OCI-LY1 (cell line): ENCODE results near the gene FANCD2.
A peak's percentile ranks its signal among the peaks of the same experiment; 100 is the strongest.

Experiments used
- H2AFZ ChIP-seq: fragments of 200-600 bp; sonication (generic), shearing (Covaris generic); 2 replicates; pipeline ENCODE4 v1.6.0; 2014; ENCODE audit warnings: antibody characterized with exemption, mild to moderate bottlenecking, low read length
- H3F3A ChIP-seq: fragments of 200-600 bp; sonication (generic), shearing (Covaris generic); 2 replicates; pipeline ENCODE4 v1.6.0; 2014; ENCODE audit warnings: mild to moderate bottlenecking, antibody characterized with exemption, low read length, moderate library complexity; ENCODE audit not compliant: insufficient read depth
- H3K27ac ChIP-seq: fragments of 200-600 bp; sonication (generic); 2 replicates; pipeline ENCODE4 v1.5.1; 2014; ENCODE audit warnings: low read length, mixed run types, mild to moderate bottlenecking, low read depth; ENCODE audit not compliant: poor library complexity, severe bottlenecking
- H3K27me3 ChIP-seq: fragments of 200-600 bp; sonication (generic); 2 replicates; pipeline ENCODE4 v1.6.0; 2014; ENCODE audit warnings: antibody characterized with exemption, mild to moderate bottlenecking, low read length, moderate library complexity; ENCODE audit not compliant: insufficient read depth
- H3K36me3 ChIP-seq: fragments of 200-600 bp; sonication (generic); 2 replicates; pipeline ENCODE4 v1.6.1; 2014; ENCODE audit warnings: mild to moderate bottlenecking, antibody characterized with exemption, low read length, moderate library complexity, mixed read lengths; ENCODE audit not compliant: insufficient read depth
- H3K4me1 ChIP-seq: fragments of 200-600 bp; sonication (generic); 2 replicates; pipeline ENCODE4 v1.5.1; 2014; ENCODE audit warnings: mild to moderate bottlenecking, low read length, moderate library complexity; ENCODE audit not compliant: insufficient read depth, severe bottlenecking
- H3K4me2 ChIP-seq: fragments of 200-600 bp; sonication (generic), shearing (Covaris generic); 2 replicates; pipeline ENCODE4 v1.6.1; 2014; ENCODE audit warnings: low read length
- H3K4me3 ChIP-seq: fragments of 200-600 bp; sonication (generic); 2 replicates; pipeline ENCODE4 v1.5.1; 2014; ENCODE audit warnings: low read length, low read depth, mild to moderate bottlenecking, mixed read lengths; ENCODE audit not compliant: poor library complexity, severe bottlenecking
- H3K79me2 ChIP-seq: fragments of 200-600 bp; shearing (Covaris generic); 2 replicates; pipeline ENCODE4 v1.6.1; 2016; ENCODE audit warnings: mixed run types, low read length, mixed read lengths; ENCODE audit not compliant: insufficient read depth
- H3K9ac ChIP-seq: fragments of 200-600 bp; sonication (generic), shearing (Covaris generic); 2 replicates; pipeline ENCODE4 v1.6.1; 2014; ENCODE audit warnings: mild to moderate bottlenecking, low read length, mixed read lengths
- H3K9me2 ChIP-seq: fragments of 200-600 bp; sonication (generic), shearing (Covaris generic); 2 replicates; pipeline ENCODE4 v1.6.1; 2014; ENCODE audit warnings: low read depth, mild to moderate bottlenecking, low read length, mixed read lengths
- H3K9me3 ChIP-seq: fragments of 200-600 bp; shearing (Covaris generic); 2 replicates; pipeline ENCODE4 v1.6.1; 2014; ENCODE audit warnings: low read length, mixed read lengths
- H4K20me1 ChIP-seq: fragments of 200-600 bp; sonication (generic), shearing (Covaris generic); 2 replicates; pipeline ENCODE4 v1.6.0; 2016; ENCODE audit warnings: mild to moderate bottlenecking, low read length; ENCODE audit not compliant: insufficient read depth
- CTCF ChIP-seq: fragments of 200-600 bp; sonication (generic), shearing (Covaris generic); IDR thresholded peaks from 2 replicates; pipeline ENCODE4 v1.5.1; 2017; ENCODE audit warnings: mild to moderate bottlenecking, antibody characterized with exemption, low read length, moderate library complexity, mixed read lengths
- EZH2 ChIP-seq: fragments of 200-600 bp; sonication (generic), shearing (Covaris generic); IDR thresholded peaks from 2 replicates; pipeline ENCODE4 v1.8.0; 2017; ENCODE audit warnings: borderline replicate concordance, mixed run types, mild to moderate bottlenecking, antibody characterized with exemption, low read length, moderate library complexity, mixed read lengths

Gene FANCD2

GRCh38 chr3:10026084-10026890 lies at the start of gene FANCD2:
FANCD2 (plus strand) TSS chr3:10026437; CDS start chr3:10028658, 2,221 bp downstream.
- TF ChIP-seq CTCF, result no peak
- no peak for TF ChIP-seq EZH2
- peak within 1 kb of the TSS; percentile 86 for H3K4me2 ChIP-seq
- peaks cover 44% of the 10 kb centered on the region; the same call in 1 of the 2 replicates for H3K36me3 ChIP-seq
- H3K9me3 ChIP-seq, result no peaks in the 10 kb centered on the region
- H3K27me3 ChIP-seq, result no peaks in the 10 kb centered on the region
- peaks cover 22% of the 10 kb centered on the region for H3K79me2 ChIP-seq
- no peaks in the 10 kb centered on the region for H4K20me1 ChIP-seq
- peaks cover 24% of the 10 kb centered on the region for H3K4me1 ChIP-seq
- no peaks in the 10 kb centered on the region for H3F3A ChIP-seq
- H3K4me3 ChIP-seq, result peak within 1 kb of the TSS; percentile 83
- no peaks in the 10 kb centered on the region for H3K9me2 ChIP-seq
- H3K27ac ChIP-seq, result peak within 1 kb of the TSS; percentile 72
- peak within 1 kb of the TSS; percentile 90 for H3K9ac ChIP-seq
- peak within 1 kb of the TSS; percentile 43; the same call in 1 of the 2 replicates for H2AFZ ChIP-seq

- Histone ChIP-seq H3K27ac (no peak overlapping the region), H3K36me3 (peaks cover 57% of the 10 kb centered on the region), H3F3A (no peaks in the 10 kb centered on the region), H2AFZ (no peak overlapping the region), H3K27me3 (no peaks in the 10 kb centered on the region), H4K20me1 (no peaks in the 10 kb centered on the region), H3K9me2 (no peaks in the 10 kb centered on the region), H3K9me3 (no peaks in the 10 kb centered on the region), H3K4me2 (no peak overlapping the region), H3K4me1 (no peaks in the 10 kb centered on the region), H3K79me2 (0 out of 2 replicates have a peak, but pooled peaks cover 4% of the 10 kb centered on the region), H3K4me3 (no peak overlapping the region), H3K9ac (no peak overlapping the region)
- TF ChIP-seq CTCF (no peak), EZH2 (no peak)
Observed at GRCh38 chr3:9976721-9977709, 49.2 kb upstream of the FANCD2 start.

GRCh38 chr3:9978710-9979305 lies 47.4 kb upstream of the FANCD2 start:
- Histone ChIP-seq H3K9me3 (no peaks in the 10 kb centered on the region), H3K4me1 (no peaks in the 10 kb centered on the region), H3K79me2 (0 out of 2 replicates have a peak, but pooled peaks cover 4% of the 10 kb centered on the region), H3K36me3 (peaks cover 41% of the 10 kb centered on the region), H4K20me1 (no peaks in the 10 kb centered on the region), H2AFZ (no peak overlapping the region), H3K9ac (no peak overlapping the region), H3K27me3 (no peaks in the 10 kb centered on the region), H3K4me3 (no peak overlapping the region), H3K4me2 (no peak overlapping the region), H3K9me2 (no peaks in the 10 kb centered on the region), H3F3A (no peaks in the 10 kb centered on the region), H3K27ac (no peak overlapping the region)
- no peak for TF ChIP-seq CTCF
- no peak for TF ChIP-seq EZH2
